HG02623 (cell line): Measurements from ENCODE around the gene BFSP1.
A peak's percentile ranks its signal among the peaks of the same experiment; 100 is the strongest.

ENCODE experiments used
- ATAC-seq: cut with Tn5 transposase; IDR thresholded peaks from one replicate; pipeline ENCODE4 v1.9.1; 2021; ENCODE audit warnings: moderate library complexity; ENCODE audit not compliant: unreplicated experiment

The BFSP1 gene

GRCh38 chr20:17500826-17501225 lies 30.4 kb downstream of the BFSP1 start:
- no peak for ATAC-seq

GRCh38 chr20:17500271-17500670 lies 30.9 kb downstream of the BFSP1 start:
- no peak for ATAC-seq

DNA sequence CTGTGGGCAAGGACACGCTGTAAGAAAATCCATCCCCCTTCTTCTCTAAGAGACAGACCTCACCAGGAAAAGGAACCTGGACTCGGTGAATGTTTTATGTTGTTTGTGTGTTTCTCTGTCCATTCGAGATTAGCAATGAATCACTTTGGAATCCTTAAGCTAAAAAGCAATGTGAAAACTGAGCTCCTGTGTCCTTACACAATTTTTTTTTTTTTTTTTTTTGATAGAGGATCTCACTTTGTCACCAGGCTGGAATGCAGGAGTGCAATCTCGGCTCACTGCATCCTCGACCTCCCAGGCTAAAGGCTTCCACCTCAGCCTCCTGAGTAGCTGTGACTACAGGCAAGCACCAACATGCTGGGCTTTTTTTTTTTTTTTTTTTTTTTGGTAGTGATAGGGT lies 32.1 kb downstream of the BFSP1 start:
- ATAC-seq: no peak

DNA sequence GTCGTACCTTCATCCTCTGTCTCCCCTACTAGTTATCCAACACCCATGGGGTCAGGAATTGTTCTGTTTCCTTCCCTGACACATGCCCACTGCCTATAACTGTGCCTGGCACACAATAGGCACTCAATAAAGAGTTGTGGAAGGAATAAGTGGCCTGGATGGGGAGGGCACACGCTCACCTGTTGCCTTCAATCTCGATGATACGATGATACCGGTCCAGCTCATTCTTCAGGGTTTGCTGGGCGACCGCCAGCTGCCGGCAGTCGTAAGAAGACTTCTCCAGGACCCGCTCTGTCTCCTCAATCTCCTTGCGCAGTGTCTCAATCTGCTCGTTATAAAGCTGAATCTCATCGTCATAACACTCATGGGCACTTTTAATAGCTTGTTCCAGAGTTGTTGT lies 32.5 kb downstream of the BFSP1 start:
- ATAC-seq: no peak

DNA sequence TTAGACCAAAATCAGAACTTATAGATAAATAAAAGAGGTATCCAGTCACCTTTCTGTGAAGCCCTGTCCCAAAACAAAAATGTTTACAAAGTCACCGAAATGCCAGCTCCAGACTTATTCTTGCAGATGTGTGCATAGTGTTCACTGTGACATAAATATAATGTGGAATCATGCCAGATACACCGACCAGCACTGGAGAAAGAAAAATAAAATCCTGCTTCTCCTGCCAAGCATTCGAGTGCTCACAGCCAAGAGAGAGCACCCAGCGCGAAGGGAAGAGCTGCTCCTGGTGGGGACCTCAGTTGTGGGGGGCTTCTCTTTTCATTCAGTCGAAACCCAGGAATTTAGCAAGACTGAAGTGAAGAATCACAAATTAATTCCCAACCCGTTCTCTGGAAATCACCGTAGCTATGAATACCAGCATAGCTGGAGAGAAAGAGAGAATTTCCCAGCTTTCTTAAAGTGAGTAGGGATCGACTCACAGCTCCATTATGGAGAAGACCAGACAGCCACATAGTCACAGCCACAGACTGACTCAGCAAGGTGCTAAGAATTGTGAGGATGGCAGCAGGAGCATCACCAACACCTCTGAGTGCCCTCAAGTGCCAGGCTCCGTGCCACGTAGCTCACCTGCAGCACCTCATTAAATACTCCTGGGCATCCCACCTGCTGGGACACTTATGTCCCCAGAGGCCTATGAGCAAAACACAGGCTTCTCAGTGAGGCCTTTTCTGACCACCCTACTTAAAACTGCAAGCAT lies 33.2 kb downstream of the BFSP1 start:
- ATAC-seq: no peak

DNA sequence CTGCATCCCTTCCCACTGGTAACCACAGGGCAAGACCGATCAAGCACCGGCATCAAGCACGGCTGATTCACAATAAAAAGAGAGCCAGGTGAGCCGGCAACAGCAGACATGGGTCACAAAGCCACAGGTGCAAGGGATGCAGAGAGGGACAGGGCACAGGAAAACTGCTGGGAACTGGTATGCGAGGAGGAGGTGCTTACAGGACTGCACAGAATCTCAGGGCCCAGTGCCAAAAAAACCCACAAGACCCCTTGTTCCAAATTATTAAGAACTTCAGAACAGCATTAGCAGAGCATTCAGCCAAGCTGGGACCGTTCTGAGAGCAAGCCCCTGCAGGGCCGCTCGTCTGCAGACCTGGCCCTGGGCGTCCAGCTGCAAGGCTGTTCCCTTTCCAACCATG lies 35.4 kb downstream of the BFSP1 start:
- ATAC-seq: no peak

- no peak for ATAC-seq
Measured at GRCh38 chr20:17494201-17494600, 37.0 kb downstream of the BFSP1 start.

GRCh38 chr20:17493173-17493572 lies 38.0 kb downstream of the BFSP1 start:
- ATAC-seq: no peak

DNA sequence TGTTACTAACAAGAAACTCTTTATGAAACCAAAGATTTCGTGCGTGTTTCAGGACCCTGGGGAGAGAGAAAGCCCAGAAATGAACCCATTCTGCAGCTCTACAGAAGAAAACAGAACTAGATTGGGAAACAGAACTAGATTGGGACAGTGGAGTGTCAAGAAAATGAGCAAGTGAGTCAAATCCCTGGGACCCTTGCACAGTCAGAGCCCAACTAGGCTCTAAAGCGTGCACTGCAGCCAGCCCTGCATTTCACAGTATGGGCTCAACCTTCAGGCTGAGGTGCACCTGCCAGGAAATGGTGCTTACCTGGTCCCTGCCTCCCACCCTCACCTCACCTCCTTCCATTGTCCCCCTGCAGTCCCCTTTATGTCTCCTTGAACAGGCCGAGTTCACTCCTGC lies 39.7 kb downstream of the BFSP1 start:
- peak; percentile 80 for ATAC-seq

- ATAC-seq: no peak
Measured at GRCh38 chr20:17491041-17491440, 40.1 kb downstream of the BFSP1 start.

- ATAC-seq: no peak
Measured at GRCh38 chr20:17490501-17490900, 40.7 kb downstream of the BFSP1 start.

- no peak for ATAC-seq
Measured at GRCh38 chr20:17488916-17489600, 42.1 kb downstream of the BFSP1 start.

DNA sequence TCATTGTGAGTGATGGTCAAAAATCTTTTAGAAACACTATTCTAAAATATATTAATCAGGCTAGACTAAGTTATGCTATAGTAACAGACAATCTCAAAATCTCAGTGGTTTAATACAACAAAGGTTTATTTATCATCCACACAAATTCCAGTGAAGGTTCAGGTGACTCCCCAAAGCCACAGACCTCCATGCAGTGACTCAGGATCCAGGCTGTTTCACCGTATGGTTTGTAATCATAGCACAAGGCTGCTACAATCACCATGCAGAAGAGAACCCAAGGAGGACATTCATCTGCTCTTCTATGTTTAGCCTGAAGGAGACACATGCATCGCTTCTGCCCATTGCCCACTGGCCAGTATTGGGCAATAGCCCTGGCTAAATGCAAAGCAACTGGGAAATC lies 46.2 kb downstream of the BFSP1 start:
- ATAC-seq: no peak

DNA sequence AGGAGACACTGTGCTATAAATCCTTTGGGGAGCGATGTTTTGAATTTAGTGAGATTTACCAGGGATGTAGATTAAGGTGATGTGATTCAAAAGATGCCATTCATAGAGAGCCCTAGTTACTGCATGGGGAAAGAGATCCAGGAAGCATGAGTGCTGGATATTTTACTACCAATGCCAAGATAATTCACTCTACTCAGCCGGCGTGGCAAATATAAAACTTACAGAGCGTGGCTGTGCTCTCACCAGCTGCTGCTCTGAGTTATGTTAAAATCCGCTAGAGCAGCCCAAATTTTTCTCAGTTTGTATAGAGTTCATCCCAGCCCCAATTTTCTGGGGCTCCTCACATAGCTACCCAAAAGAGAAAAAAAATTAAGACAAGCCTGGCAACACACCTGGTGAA lies 48.6 kb downstream of the BFSP1 start:
- no peak for ATAC-seq

GRCh38 chr20:17481661-17482060 lies 49.5 kb downstream of the BFSP1 start:
- no peak for ATAC-seq

DNA sequence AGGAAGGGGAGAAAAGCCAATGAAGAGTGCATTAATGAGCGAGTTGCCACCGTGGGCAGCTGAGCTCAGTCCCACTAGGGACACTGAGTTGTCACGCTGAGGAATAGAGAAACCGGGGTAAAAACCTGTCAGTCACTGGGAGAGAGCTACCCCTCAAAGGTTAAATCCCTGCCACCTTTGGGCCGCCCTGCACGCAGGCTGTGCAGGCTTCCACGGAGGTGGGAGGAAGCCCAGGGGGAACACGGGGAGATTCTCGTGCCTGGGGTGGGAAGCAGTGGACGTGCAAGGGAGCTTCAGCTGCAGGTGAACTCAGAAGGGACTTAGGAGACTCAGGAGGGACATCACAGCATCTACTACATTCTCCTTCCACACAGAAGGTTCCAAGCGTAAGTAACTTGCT lies 50.5 kb downstream of the BFSP1 start:
- no peak for ATAC-seq

GRCh38 chr20:17479063-17479657 lies 52.0 kb downstream of the BFSP1 start:
- ATAC-seq: no peak

- no peak for ATAC-seq
Measured at GRCh38 chr20:17473659-17474058, 57.5 kb downstream of the BFSP1 start.

GRCh38 chr20:17471606-17472187 lies 59.5 kb downstream of the BFSP1 start:
- no peak for ATAC-seq

GRCh38 chr20:17470973-17471372 lies 60.2 kb downstream of the BFSP1 start:
- ATAC-seq: no peak

GRCh38 chr20:17470521-17470920 lies 60.7 kb downstream of the BFSP1 start:
- ATAC-seq: no peak
